HepG2 (cell line): ENCODE results near the gene B4GALT2. TPM values are rescaled to one million over a fixed set of nuclear protein-coding genes. Genes with fewer than 3 reads are reported as not detected.

ENCODE experiments used
- AHDC1 ChIP-seq: sonication (generic); formaldehyde crosslinking; IDR thresholded peaks from 2 replicates; pipeline ENCODE4 v1.5.1; 2020; ENCODE audit warnings: mild to moderate bottlenecking, missing genetic modification reagents, borderline replicate concordance
- ATF5 ChIP-seq: sonication (generic); formaldehyde crosslinking; IDR thresholded peaks from 2 replicates; pipeline ENCODE4 v1.4.0; 2020; ENCODE audit warnings: mild to moderate bottlenecking, low read depth, missing genetic modification reagents
- EZH2 ChIP-seq: conservative IDR thresholded peaks from 2 replicates; pipeline ENCODE4 v1.6.1; 2012; ENCODE audit warnings: mild to moderate bottlenecking, low read depth, low read length, moderate library complexity
- HNRNPL ChIP-seq: fragments of 200-400 bp; formaldehyde crosslinking; IDR thresholded peaks from 2 replicates; pipeline ENCODE4 v1.6.1; 2017; ENCODE audit warnings: mild to moderate bottlenecking, low read depth, low read length
- KLF12 ChIP-seq: sonication (generic); formaldehyde crosslinking; IDR thresholded peaks from 2 replicates; pipeline ENCODE4 v1.4.0; 2020; ENCODE audit warnings: missing genetic modification reagents, borderline replicate concordance
- NR2F1 ChIP-seq, 2 experiments: fragments of 450-650 bp in 1 of 2; formaldehyde crosslinking in 1 of 2; IDR thresholded peaks; 2 replicates each; pipeline versions ENCODE4 v1.5.0 to v1.6.1; 2016 to 2020; ENCODE audit warnings: mild to moderate bottlenecking in 1 of 2, missing compliant biosample characterization in 1 of 2, missing genetic modification reagents in 1 of 2, moderate library complexity in 1 of 2
- RBFOX2 ChIP-seq: fragments of 200-400 bp; formaldehyde crosslinking; IDR thresholded peaks from 2 replicates; pipeline ENCODE4 v1.6.1; 2017; ENCODE audit warnings: low read depth, mild to moderate bottlenecking, low read length
- SOX6 ChIP-seq, 2 experiments: fragments of 450-650 bp in 1 of 2; sonication (generic) in 1 of 2; formaldehyde crosslinking in 1 of 2; IDR thresholded peaks; 2 replicates each; pipeline versions ENCODE4 v1.4.0 to v1.6.1; 2017 to 2020; ENCODE audit warnings: antibody characterized with exemption in 1 of 2, mild to moderate bottlenecking in 1 of 2, missing genetic modification reagents in 1 of 2
- TBX2 ChIP-seq: sonication (generic); formaldehyde crosslinking; IDR thresholded peaks from 2 replicates; pipeline ENCODE4 v1.5.0; 2020; ENCODE audit warnings: missing genetic modification reagents, mild to moderate bottlenecking, borderline replicate concordance
- ZNF274 ChIP-seq: sonication (generic); formaldehyde crosslinking; IDR thresholded peaks from 2 replicates; pipeline ENCODE4 v1.5.1; 2020; ENCODE audit warnings: mild to moderate bottlenecking, missing genetic modification reagents
- ZNF430 ChIP-seq: sonication (generic); formaldehyde crosslinking; IDR thresholded peaks from 2 replicates; pipeline ENCODE4 v1.9.0; 2021; ENCODE audit warnings: mild to moderate bottlenecking, missing genetic modification reagents
- ZNF503 ChIP-seq: sonication (generic); formaldehyde crosslinking; IDR thresholded peaks from 2 replicates; pipeline ENCODE4 v1.4.0; 2020; ENCODE audit warnings: missing genetic modification reagents
- ZNF543 ChIP-seq: sonication (generic); formaldehyde crosslinking; IDR thresholded peaks from 2 replicates; pipeline ENCODE4 v1.4.0; 2020; ENCODE audit warnings: mild to moderate bottlenecking, missing genetic modification reagents
- ZNF580 ChIP-seq: IDR thresholded peaks from 2 replicates; pipeline ENCODE4 v1.6.1; 2016; ENCODE audit warnings: low read depth, borderline replicate concordance
- ZNF629 ChIP-seq: sonication (generic); formaldehyde crosslinking; conservative IDR thresholded peaks from 2 replicates; pipeline ENCODE4 v1.5.0; 2020; ENCODE audit warnings: missing genetic modification reagents
- ZNF766 ChIP-seq: sonication (generic); formaldehyde crosslinking; IDR thresholded peaks from 2 replicates; pipeline ENCODE4 v1.5.0; 2020; ENCODE audit warnings: missing genetic modification reagents, borderline replicate concordance
- ZXDC ChIP-seq: sonication (generic); formaldehyde crosslinking; IDR thresholded peaks from 2 replicates; pipeline ENCODE4 v1.5.0; 2020; ENCODE audit warnings: mild to moderate bottlenecking, missing genetic modification reagents
- polyA plus RNA-seq, 8 experiments: library from polyadenylated mRNA; depleted of rRNA in 3 of 8; stranded (reverse) in 7 of 8; unstranded in 1 of 8; fragments of >200 nt; fragmentation: Illumina TruSeq in 4 of 8; extraction: Trizol in 4 of 8; gene quantifications; 2 replicates each; pipeline versions ENCODE4 v1.2.1 to v1.2.3, GENCODE V29; 2011 to 2016; ENCODE audit warnings: low read depth in 4 of 8, missing spikeins in 1 of 8, mixed read lengths in 1 of 8; ENCODE audit not compliant: insufficient read depth in 1 of 8
- total RNA-seq, 5 experiments: library from RNA; depleted of rRNA; stranded (reverse); fragments of >200 nt; fragmentation: Illumina TruSeq; extraction: Trizol; gene quantifications; 2 replicates each; pipeline ENCODE4 v1.2.3, GENCODE V29; 2016; ENCODE audit warnings: low read depth in 1 of 5

The B4GALT2 gene
- total and polyA plus RNA-seq, 2 of the 13 experiments (the other 11 are each of a cell fraction or from before 2014, with no cell fraction given), result 41.9 to 78.0 TPM

GRCh38 chr1:44030605-44031251, 51.7 kb downstream of the B4GALT2 start (continued):
- TF ChIP-seq ATF5 (CRISPR knock-in tag) (no peak), TBX2 (CRISPR knock-in tag) (no peak; the same call in 1 of the 2 replicates), ZNF629 (no peak), ZNF543 (CRISPR knock-in tag) (0 out of 2 replicates have a peak, but pooled peaks have one; percentile 15), EZH2 (no peak), ZNF580 (CRISPR knock-in tag) (0 out of 2 replicates have a peak, but pooled peaks have one; percentile 24), SOX6 (IDR thresholded peaks at IDR 0.05) (no peak), SOX6 (CRISPR knock-in tag; IDR thresholded peaks at IDR 0.05) (no peak), AHDC1 (CRISPR knock-in tag) (0 out of 2 replicates have a peak, but pooled peaks have one; percentile 6), ZNF766 (CRISPR knock-in tag) (no peak), RBFOX2 (peak; percentile 75), ZNF430 (CRISPR knock-in tag) (peak; percentile 55; the same call in 1 of the 2 replicates), ZNF274 (CRISPR knock-in tag) (0 out of 2 replicates have a peak, but pooled peaks have one; percentile 19), NR2F1 (CRISPR knock-in tag; IDR thresholded peaks at IDR 0.05) (no peak), ZNF503 (0 out of 2 replicates have a peak, but pooled peaks have one; percentile 12), HNRNPL (peak; percentile 52; the same call in 1 of the 2 replicates), ZXDC (0 out of 2 replicates have a peak, but pooled peaks have one; percentile 32), KLF12 (CRISPR knock-in tag) (no peak)
